Activated CD8-positive, alpha-beta memory T cell treated with anti-CD3 and anti-CD28 coated beads for 1 hour (primary cell): Measurements from ENCODE around the gene PPARA.
A peak's percentile ranks its signal among the peaks of the same experiment; 100 is the strongest.

Source experiments
- DNase-seq, 2 donors: peaks; one replicate each; pipeline ENCODE4 v3.0.0-alpha.2; 2020; ENCODE audit warnings: low read depth in 1 of 2; ENCODE audit errors: extremely low read depth in 1 of 2

PPARA gene

GRCh38 chr22:46113910-46114517 is 36.3 kb upstream of the PPARA start:
- no peak for DNase-seq

- DNase-seq: no peak
Observed at GRCh38 chr22:46114518-46115387, 35.6 kb upstream of the PPARA start.

GRCh38 chr22:46115388-46115678 is 35.0 kb upstream of the PPARA start:
- no peak for DNase-seq

GRCh38 chr22:46115755-46116490 is 34.4 kb upstream of the PPARA start:
- no peak for DNase-seq

GRCh38 chr22:46116491-46116958 is 33.8 kb upstream of the PPARA start:
- peak; percentile 61 to 81 for DNase-seq

- no peak for DNase-seq
Observed at GRCh38 chr22:46117206-46118199, 32.8 kb upstream of the PPARA start.

GRCh38 chr22:46119093-46119728 is 31.1 kb upstream of the PPARA start:
- no peak for DNase-seq

GRCh38 chr22:46119729-46120419 is 30.5 kb upstream of the PPARA start:
- no peak for DNase-seq

- no peak for DNase-seq
Observed at GRCh38 chr22:46120420-46120737, 29.9 kb upstream of the PPARA start.

GRCh38 chr22:46121079-46121478 is 29.2 kb upstream of the PPARA start:
- no peak for DNase-seq

GRCh38 chr22:46121523-46122287 is 28.6 kb upstream of the PPARA start:
- DNase-seq: no peak

- peak in 1 of 2 donors; percentile 61 for DNase-seq
Observed at GRCh38 chr22:46122511-46122971, 27.8 kb upstream of the PPARA start.

- DNase-seq: no peak
Observed at GRCh38 chr22:46122980-46123693, 27.2 kb upstream of the PPARA start.

GRCh38 chr22:46123694-46124382 is 26.5 kb upstream of the PPARA start:
- no peak for DNase-seq

- no peak for DNase-seq
Observed at GRCh38 chr22:46124383-46125144, 25.8 kb upstream of the PPARA start.

- DNase-seq: no peak
Observed at GRCh38 chr22:46125311-46125710, 25.0 kb upstream of the PPARA start.
